M059J (cell line): ENCODE results near the gene RAPGEFL1. TPM values are rescaled to one million over a fixed set of nuclear protein-coding genes. Genes with fewer than 3 reads are reported as not detected.
"Not testable (repeated sequence)": the region's sequence is repeated elsewhere in the genome, so short reads cannot be mapped to it uniquely, and the experiment has no call there.

ENCODE experiments used
- DNase-seq: peaks from one replicate; pipeline ENCODE4 v3.0.0-alpha.2; 2012; ENCODE audit warnings: low read depth
- total RNA-seq: library from RNA; depleted of rRNA; stranded (reverse); fragments of >200 nt; shearing (Covaris generic); gene quantifications from 2 replicates; pipeline ENCODE4 v1.2.3, GENCODE V29; 2014

RAPGEFL1 gene
- total RNA-seq, 1 experiment from 2014 or later, result 0.25 TPM

GRCh38 chr17:40174514-40174913 lies 2.8 kb upstream of the RAPGEFL1 start:
- no peak for DNase-seq

GRCh38 chr17:40175928-40176753 lies 1.1 kb upstream of the RAPGEFL1 start:
- DNase-seq, result no peak

- DNase-seq, result no peak
Measured at GRCh38 chr17:40176754-40177110, 538 bp upstream of the RAPGEFL1 start.

- DNase-seq, result no peak
Measured at GRCh38 chr17:40178021-40178601, 841 bp downstream of the RAPGEFL1 start.

- no peak for DNase-seq
Measured at GRCh38 chr17:40178660-40179059, 1.4 kb downstream of the RAPGEFL1 start.

- DNase-seq, result peak; percentile 37
Measured at GRCh38 chr17:40179923-40180659, 2.8 kb downstream of the RAPGEFL1 start.

GRCh38 chr17:40180694-40181093 lies 3.4 kb downstream of the RAPGEFL1 start:
- DNase-seq, result no peak

GRCh38 chr17:40181205-40181604 lies 3.9 kb downstream of the RAPGEFL1 start:
- DNase-seq, result no peak

- DNase-seq, result no peak
Measured at GRCh38 chr17:40182606-40183005, 5.3 kb downstream of the RAPGEFL1 start.

- no peak for DNase-seq
Measured at GRCh38 chr17:40187238-40187637, 10.0 kb downstream of the RAPGEFL1 start.

- DNase-seq, result no peak
Measured at GRCh38 chr17:40188694-40189093, 11.4 kb downstream of the RAPGEFL1 start.

- peak; percentile 25 for DNase-seq
Measured at GRCh38 chr17:40190197-40191021, 13.1 kb downstream of the RAPGEFL1 start.

GRCh38 chr17:40191237-40192208 lies 14.3 kb downstream of the RAPGEFL1 start:
- peak; percentile 81 for DNase-seq

GRCh38 chr17:40192961-40193360 lies 15.7 kb downstream of the RAPGEFL1 start:
- DNase-seq, result no peak

- DNase-seq, result no peak
Measured at GRCh38 chr17:40194821-40195220, 17.6 kb downstream of the RAPGEFL1 start.

GRCh38 chr17:40197550-40197949 lies 20.3 kb downstream of the RAPGEFL1 start:
- no peak for DNase-seq

GRCh38 chr17:40197965-40198456 lies 20.7 kb downstream of the RAPGEFL1 start:
- DNase-seq, result not testable (repeated sequence)

- no peak for DNase-seq
Measured at GRCh38 chr17:40198576-40198975, 21.3 kb downstream of the RAPGEFL1 start.

GRCh38 chr17:40203131-40203530 lies 25.9 kb downstream of the RAPGEFL1 start:
- no peak for DNase-seq

- not testable (repeated sequence) for DNase-seq
Measured at GRCh38 chr17:40206193-40206592, 28.9 kb downstream of the RAPGEFL1 start.
